Fibroblast of lung (primary cell): Measurements from ENCODE around the gene OOSP4B.
"Not testable (repeated sequence)": the region's sequence is repeated elsewhere in the genome, so short reads cannot be mapped to it uniquely, and the experiment has no call there.

Source experiments
- EZH2 ChIP-seq: IDR thresholded peaks from 2 replicates; pipeline ENCODE4 v1.5.1; 2012; ENCODE audit warnings: low read length, control low read depth, mild to moderate bottlenecking; ENCODE audit errors: missing control alignments
- TF ChIP-seq, protein P1 (sequence below), 2 donors: IDR thresholded peaks in 1 of 2; conservative IDR thresholded peaks in 1 of 2; 1 replicate in 1 of 2; 2 replicates in 1 of 2; pipeline ENCODE4 v1.5.1; 2011 to 2012; ENCODE audit warnings: low read length in 2 of 2, control low read depth in 1 of 2, inconsistent platforms in 1 of 2, low read depth in 1 of 2, mild to moderate bottlenecking in 1 of 2

- TF ChIP-seq, protein P1, sequence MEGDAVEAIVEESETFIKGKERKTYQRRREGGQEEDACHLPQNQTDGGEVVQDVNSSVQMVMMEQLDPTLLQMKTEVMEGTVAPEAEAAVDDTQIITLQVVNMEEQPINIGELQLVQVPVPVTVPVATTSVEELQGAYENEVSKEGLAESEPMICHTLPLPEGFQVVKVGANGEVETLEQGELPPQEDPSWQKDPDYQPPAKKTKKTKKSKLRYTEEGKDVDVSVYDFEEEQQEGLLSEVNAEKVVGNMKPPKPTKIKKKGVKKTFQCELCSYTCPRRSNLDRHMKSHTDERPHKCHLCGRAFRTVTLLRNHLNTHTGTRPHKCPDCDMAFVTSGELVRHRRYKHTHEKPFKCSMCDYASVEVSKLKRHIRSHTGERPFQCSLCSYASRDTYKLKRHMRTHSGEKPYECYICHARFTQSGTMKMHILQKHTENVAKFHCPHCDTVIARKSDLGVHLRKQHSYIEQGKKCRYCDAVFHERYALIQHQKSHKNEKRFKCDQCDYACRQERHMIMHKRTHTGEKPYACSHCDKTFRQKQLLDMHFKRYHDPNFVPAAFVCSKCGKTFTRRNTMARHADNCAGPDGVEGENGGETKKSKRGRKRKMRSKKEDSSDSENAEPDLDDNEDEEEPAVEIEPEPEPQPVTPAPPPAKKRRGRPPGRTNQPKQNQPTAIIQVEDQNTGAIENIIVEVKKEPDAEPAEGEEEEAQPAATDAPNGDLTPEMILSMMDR (conservative IDR thresholded peaks at IDR 0.05 in 1 of 2, IDR thresholded peaks at IDR 0.05 in 1 of 2; ENCODE audit: low read depth in 1 of 2, low read length in 2 of 2) = not testable (repeated sequence)
- TF ChIP-seq EZH2 = not testable (repeated sequence)
Observed at GRCh38 chr11:60050839-60051238, 33.9 kb downstream of the OOSP4B start.
